GM19351 (cell line): Measurements from ENCODE around the gene KYAT1.

ENCODE experiments used
- ATAC-seq: cut with Tn5 transposase; IDR thresholded peaks from one replicate; pipeline ENCODE4 v1.9.1; 2021; ENCODE audit warnings: mild to moderate bottlenecking, moderate library complexity; ENCODE audit not compliant: unreplicated experiment

Gene KYAT1

GRCh38 chr9:128786681-128787601, 94.8 kb downstream of the KYAT1 start, which contains the start of gene TBC1D13:
Gene TBC1D13, plus strand, starts transcription at chr9:128787253. Its CDS starts 101 bp downstream, at chr9:128787354.
- ATAC-seq = peak; percentile 95

GRCh38 chr9:128785427-128785826, 96.3 kb downstream of the KYAT1 start:
- ATAC-seq = no peak
